ENCODE measurements around the gene NR4A2. TPM values are rescaled to one million over a fixed set of nuclear protein-coding genes. Genes with fewer than 3 reads are reported as not detected.
A peak's percentile ranks its signal among the peaks of the same experiment; 100 is the strongest.

Gene NR4A2
- total and polyA plus RNA-seq, 2 experiments from 2014 or later, result 0.86 to 2.9 TPM

DNA sequence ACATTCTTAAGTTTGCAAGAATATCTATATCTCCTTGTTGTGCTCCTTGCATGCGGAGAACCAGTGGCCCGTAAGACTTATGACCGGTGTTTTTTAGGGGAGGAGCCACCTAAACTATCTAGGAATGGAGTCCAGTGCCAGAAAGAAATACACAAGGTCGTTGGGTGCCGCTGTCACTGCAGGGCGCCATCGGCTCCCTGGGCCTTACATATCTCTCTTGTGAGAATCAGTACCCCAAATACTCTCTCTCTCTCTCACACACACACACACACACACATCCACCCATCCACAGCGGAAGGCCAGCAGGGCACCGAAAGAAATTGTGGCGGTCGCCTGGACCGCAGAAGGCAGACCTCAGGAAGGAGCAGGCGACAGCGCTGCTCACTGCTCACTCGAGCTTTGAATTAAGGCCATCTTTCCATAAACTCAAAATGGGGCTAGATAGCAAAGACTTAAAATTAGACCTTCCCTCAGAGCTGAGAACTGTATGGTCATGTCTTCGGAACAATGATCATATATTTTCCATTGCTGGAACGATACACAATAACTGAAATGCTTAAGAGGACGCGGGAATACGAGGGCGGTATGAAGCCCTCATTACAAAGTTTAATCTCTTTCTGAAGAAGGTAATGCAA, 10.4 kb downstream of the NR4A2 start:
- Histone ChIP-seq H3K4me1 (ENCODE audit: insufficient read depth) (no peaks in the 10 kb centered on the region; the same call in 1 of the 2 replicates), H3K9me2 (ENCODE audit: insufficient read depth) (no peaks in the 10 kb centered on the region), H3K9ac (no peak overlapping the region), H3K79me2 (ENCODE audit: insufficient read depth) (no peaks in the 10 kb centered on the region), H4K20me1 (ENCODE audit: insufficient read depth) (no peaks in the 10 kb centered on the region), H3K9me3 (ENCODE audit: low read depth) (no peaks in the 10 kb centered on the region), H2AFZ (peak overlapping the region; percentile 60; the same call in 1 of the 2 replicates), H3K27me3 (replicated peaks; ENCODE audit: insufficient read depth) (peaks cover 27% of the 10 kb centered on the region; the same call in 1 of the 2 replicates), H3F3A (ENCODE audit: insufficient read depth) (0 out of 2 replicates have a peak, but pooled peaks cover 5% of the 10 kb centered on the region), H3K4me2 (ENCODE audit: unreplicated experiment) (peak overlapping the region; percentile 72), H3K4me3 (peak overlapping the region; percentile 68), H3K36me3 (ENCODE audit: low read depth) (0 out of 2 replicates have a peak, but pooled peaks cover 7% of the 10 kb centered on the region), H3K27ac (no peak overlapping the region)
- 44% methylated on average over 21 of the region's 21 CpGs for WGBS, 2 experiments (ENCODE audit: low coverage in 1 of 2, low lambda C conversion rate in 2 of 2, missing lambda C conversion rate in 2 of 2)
- TF ChIP-seq EZH2 (IDR thresholded peaks at IDR 0.05; ENCODE audit: insufficient read depth, poor library complexity, severe bottlenecking) (no peak), EZH2phosphoT487 (IDR thresholded peaks at IDR 0.05; ENCODE audit: insufficient read depth, low read depth) (no peak)
- in situ Hi-C loops (cut with MboI), result loop anchor here (10.0 kb wide), 1 partner anchor 253 kb away; no protein-coding TSS in a partner anchor
- no peak for DNase-seq

DNA sequence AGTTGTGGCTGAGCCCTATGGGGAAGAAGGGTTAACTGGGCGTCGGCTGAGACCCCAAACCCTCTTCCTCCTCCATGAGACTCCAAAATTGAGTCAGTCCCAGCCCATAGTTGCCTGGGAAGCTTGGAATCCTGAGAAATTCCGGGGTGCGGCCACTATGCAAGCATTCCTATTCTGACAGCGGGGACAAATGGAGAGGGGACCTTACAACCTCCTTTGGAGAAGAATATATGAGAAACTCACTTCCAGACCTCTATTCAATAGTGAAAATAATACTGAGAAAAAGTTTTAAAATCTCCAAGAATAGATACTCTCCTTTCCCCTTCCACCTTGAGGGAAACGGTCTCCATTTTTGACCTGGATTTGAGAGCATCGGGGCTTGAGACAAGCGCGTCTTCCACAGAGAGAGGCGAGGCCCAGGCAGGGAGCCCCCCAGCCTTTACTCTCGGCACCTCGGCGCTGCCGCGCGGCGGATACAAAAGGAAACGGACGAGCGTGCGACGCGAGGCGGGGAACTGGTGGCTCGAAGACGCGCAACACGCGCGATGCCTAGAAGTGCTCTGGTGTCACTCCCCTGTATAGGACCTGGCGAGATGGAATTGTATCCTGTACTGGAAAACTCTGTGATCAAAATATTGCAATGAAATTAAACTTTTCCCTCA, 11.1 kb downstream of the NR4A2 start:
- peak; percentile 70 for TF ChIP-seq EZH2 (IDR thresholded peaks at IDR 0.05; ENCODE audit: insufficient read depth, poor library complexity, severe bottlenecking)
- TF ChIP-seq EZH2phosphoT487 (IDR thresholded peaks at IDR 0.05; ENCODE audit: insufficient read depth, low read depth), result no peak

DNA sequence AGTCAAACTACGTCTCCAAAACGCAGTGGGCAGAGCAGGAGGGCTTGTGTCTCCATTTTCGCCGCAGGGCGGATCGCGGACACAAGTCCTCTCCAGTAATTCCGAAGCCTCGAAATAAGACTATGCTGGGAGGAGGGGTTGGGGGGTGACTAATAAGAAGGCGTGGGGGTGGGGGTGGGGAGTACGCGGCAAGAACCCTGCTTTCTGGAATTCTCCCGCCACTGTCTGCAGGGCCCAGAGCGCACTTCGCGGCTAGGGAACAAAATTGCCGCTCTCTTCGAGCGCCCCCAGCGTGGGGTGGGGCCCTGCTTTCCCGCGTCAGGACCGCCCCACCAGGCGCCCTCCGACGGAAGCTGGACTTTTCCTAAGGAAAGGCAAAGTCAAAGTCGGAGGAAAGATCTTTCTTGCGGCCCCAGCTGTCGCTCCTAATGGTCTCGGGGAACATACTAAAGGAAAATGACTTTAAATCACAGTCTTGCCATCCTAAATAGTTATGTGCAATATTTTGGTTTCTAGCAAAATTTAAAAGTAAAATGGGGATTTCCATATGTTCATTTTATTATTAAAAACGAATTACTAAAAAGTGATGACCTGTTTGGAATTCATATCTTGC, 11.9 kb downstream of the NR4A2 start:
- Histone ChIP-seq H3K9ac (no peak overlapping the region), H3K27ac (no peak overlapping the region), H3K27me3 (replicated peaks; ENCODE audit: insufficient read depth) (peaks cover 27% of the 10 kb centered on the region; the same call in 1 of the 2 replicates), H3K4me3 (peak overlapping the region; percentile 68), H3K9me3 (ENCODE audit: low read depth) (no peaks in the 10 kb centered on the region), H3F3A (ENCODE audit: insufficient read depth) (0 out of 2 replicates have a peak, but pooled peaks cover 5% of the 10 kb centered on the region), H4K20me1 (ENCODE audit: insufficient read depth) (no peaks in the 10 kb centered on the region), H3K79me2 (ENCODE audit: insufficient read depth) (no peaks in the 10 kb centered on the region), H3K36me3 (ENCODE audit: low read depth) (0 out of 2 replicates have a peak, but pooled peaks cover 7% of the 10 kb centered on the region), H3K4me1 (ENCODE audit: insufficient read depth) (no peaks in the 10 kb centered on the region; the same call in 1 of the 2 replicates), H3K9me2 (ENCODE audit: insufficient read depth) (no peaks in the 10 kb centered on the region), H2AFZ (peak overlapping the region; percentile 60), H3K4me2 (ENCODE audit: unreplicated experiment) (peak overlapping the region; percentile 72)
- in situ Hi-C loops (cut with MboI), result loop anchor here (10.0 kb wide), 1 partner anchor 254 kb away; no protein-coding TSS in a partner anchor
- DNase-seq, result peak; percentile 53
- WGBS, 2 experiments (ENCODE audit: low coverage in 1 of 2, low lambda C conversion rate in 2 of 2, missing lambda C conversion rate in 2 of 2), result 6 to 8% methylated on average over 26 to 31 of the region's 31 CpGs
- TF ChIP-seq EZH2 (IDR thresholded peaks at IDR 0.05; ENCODE audit: insufficient read depth, poor library complexity, severe bottlenecking) (no peak), EZH2phosphoT487 (IDR thresholded peaks at IDR 0.05; ENCODE audit: insufficient read depth, low read depth) (no peak)

More for the DNA sequence above, 11.1 kb downstream of the NR4A2 start:
- H3K9me2 ChIP-seq (ENCODE audit: insufficient read depth), result no peaks in the 10 kb centered on the region
- H3K9me3 ChIP-seq (ENCODE audit: low read depth), result no peaks in the 10 kb centered on the region
- no peak overlapping the region for H3K27ac ChIP-seq
- no peak overlapping the region for H3K9ac ChIP-seq
- 0 out of 2 replicates have a peak, but pooled peaks cover 5% of the 10 kb centered on the region for H3F3A ChIP-seq (ENCODE audit: insufficient read depth)
- H3K27me3 ChIP-seq (replicated peaks; ENCODE audit: insufficient read depth), result peaks cover 27% of the 10 kb centered on the region; the same call in 1 of the 2 replicates
- DNase-seq, result peak; percentile 42
- H3K4me3 ChIP-seq, result peak overlapping the region; percentile 68
- H2AFZ ChIP-seq, result peak overlapping the region; percentile 60
- H3K4me2 ChIP-seq (ENCODE audit: unreplicated experiment), result peak overlapping the region; percentile 72
- no peaks in the 10 kb centered on the region for H4K20me1 ChIP-seq (ENCODE audit: insufficient read depth)
- WGBS, 2 experiments (ENCODE audit: low coverage in 1 of 2, low lambda C conversion rate in 2 of 2, missing lambda C conversion rate in 2 of 2), result 15 to 25% methylated on average over 31 of the region's 31 CpGs
- in situ Hi-C loops (cut with MboI), result loop anchor here (10.0 kb wide), 1 partner anchor 253 kb away; no protein-coding TSS in a partner anchor
- H3K4me1 ChIP-seq (ENCODE audit: insufficient read depth), result no peaks in the 10 kb centered on the region; the same call in 1 of the 2 replicates
- H3K79me2 ChIP-seq (ENCODE audit: insufficient read depth), result no peaks in the 10 kb centered on the region
- H3K36me3 ChIP-seq (ENCODE audit: low read depth), result 0 out of 2 replicates have a peak, but pooled peaks cover 7% of the 10 kb centered on the region
